ENCODE results near the gene DOCK2. TPM values are rescaled to one million over a fixed set of nuclear protein-coding genes. Genes with fewer than 3 reads are reported as not detected.

Gene DOCK2
- total and polyA plus RNA-seq, 2 of the 8 experiments (the other 6 are each of a cell fraction or from before 2014, with no cell fraction given): 3.9 to 5.7 TPM

DNA sequence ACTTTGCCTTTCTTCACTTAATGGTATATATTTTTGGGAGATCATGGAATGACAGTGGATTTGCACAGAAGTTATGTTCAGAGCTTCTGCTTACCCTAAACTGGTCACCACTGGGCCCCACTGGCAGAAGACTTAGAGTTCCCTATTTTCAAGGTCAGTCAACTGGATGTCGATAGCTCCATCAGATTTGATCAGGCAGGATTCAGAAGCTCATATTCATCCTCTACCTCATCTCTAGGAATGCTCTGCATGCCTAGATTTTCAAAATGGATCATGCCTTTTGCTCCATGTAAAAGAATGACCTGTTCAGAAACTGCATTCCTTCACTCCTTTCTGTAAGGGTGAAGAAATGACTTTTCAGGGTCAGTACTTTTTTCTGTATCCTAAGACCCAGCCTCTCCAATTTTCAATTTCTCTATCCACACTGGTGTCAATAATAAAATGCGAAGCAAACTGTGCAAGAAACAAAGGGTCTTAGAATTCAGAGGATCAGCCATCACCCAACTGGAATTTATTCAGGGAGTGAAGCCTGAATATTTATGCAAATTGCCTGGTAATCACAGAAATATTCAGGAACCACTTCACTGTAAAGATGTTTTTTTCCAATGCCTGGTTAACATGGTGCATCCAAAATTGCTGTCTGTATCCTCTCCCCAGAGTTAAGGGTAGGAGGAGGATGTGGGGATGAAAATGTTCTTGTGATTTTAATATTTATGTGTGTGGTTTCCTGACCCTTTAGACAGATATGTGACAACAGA is 125.4 kb downstream of the DOCK2 start:
- no peak overlapping the region for H4K8ac ChIP-seq (ENCODE audit: extremely low read depth, insufficient read depth, low read length)
- TF ChIP-seq RFX5 (IDR thresholded peaks at IDR 0.05; ENCODE audit: borderline replicate concordance, low read depth, low read length) (no peak), SP1 (IDR thresholded peaks at IDR 0.05; ENCODE audit: low read depth, low read length) (no peak), SP2 (IDR thresholded peaks at IDR 0.05; ENCODE audit: low read length) (no peak), POLR2A (IDR thresholded peaks at IDR 0.05; ENCODE audit: control extremely low read depth in 1 of 2, low read depth in 2 of 2, low read length in 2 of 2) (no peak), POU5F1 (IDR thresholded peaks at IDR 0.05; ENCODE audit: low read depth, low read length) (no peak), PHF8 (conservative IDR thresholded peaks at IDR 0.05; ENCODE audit: low read depth, low read length) (no peak), TBP (IDR thresholded peaks at IDR 0.05; ENCODE audit: low read depth, low read length) (no peak), ASH2L (IDR thresholded peaks at IDR 0.05; ENCODE audit: low read length) (no peak), NANOG (IDR thresholded peaks at IDR 0.05; ENCODE audit: insufficient read depth, low read depth, low read length, poor library complexity, severe bottlenecking) (no peak), RAD21 (IDR thresholded peaks at IDR 0.05 in 1 of 2, conservative IDR thresholded peaks at IDR 0.05 in 1 of 2; ENCODE audit: low read depth in 2 of 2, low read length in 2 of 2) (no peak), TAF7 (optimal IDR thresholded peaks at IDR 0.05; ENCODE audit: borderline replicate concordance, low read depth, low read length) (no peak), CTBP2 (IDR thresholded peaks at IDR 0.05; ENCODE audit: borderline replicate concordance, insufficient read depth, insufficient read length, low read length) (no peak), TCF12 (IDR thresholded peaks at IDR 0.05; ENCODE audit: low read depth, low read length) (no peak)

More for the DNA sequence above, 125.4 kb downstream of the DOCK2 start:
- H2BK5ac ChIP-seq (ENCODE audit: low read depth, low read length): no peak overlapping the region
- no peaks in the 10 kb centered on the region for H3K9me3 ChIP-seq (ENCODE audit: insufficient read depth in 2 of 2, low read depth in 1 of 2, low read length in 1 of 2)
- H4K20me1 ChIP-seq (replicated peaks in 1 of 2; ENCODE audit: control insufficient read depth in 1 of 2, insufficient read depth in 2 of 2, low read length in 2 of 2): no peaks in the 10 kb centered on the region
- no peaks in the 10 kb centered on the region for H3K36me3 ChIP-seq (ENCODE audit: control insufficient read depth in 2 of 4, insufficient read depth in 4 of 4, low read length in 3 of 4)
- H2BK120ac ChIP-seq (replicated peaks; ENCODE audit: low read depth, low read length): no peak overlapping the region
- no peak for DNase-seq (ENCODE audit: low read depth in 1 of 2, low spot score in 2 of 2)
- no peak overlapping the region for H3K27ac ChIP-seq (ENCODE audit: low read depth, low read length)
- no peak overlapping the region for H2BK12ac ChIP-seq (ENCODE audit: low read depth, low read length)
- 91% methylated on average over 2 of the region's 2 CpGs; no CpG with 5 or more reads in 1 of the 2 experiments for WGBS, 2 experiments (ENCODE audit: extremely low coverage in 1 of 2, insufficient coverage in 1 of 2, insufficient read length in 1 of 2, insufficient replicate concordance in 2 of 2, low coverage in 1 of 2, low lambda C conversion rate in 2 of 2, missing lambda C conversion rate in 1 of 2)
- ChIA-PET CTCF (ENCODE audit: partially characterized antibody) (interaction anchor here (2.2 kb wide), 1 partner anchor 218 kb away, joined by 5 read pairs; the partner anchor contains the start of gene INSYN2B), POLR2A (ENCODE audit: partially characterized antibody) (no interaction called here)
- no peak overlapping the region for H3K4ac ChIP-seq (replicated peaks; ENCODE audit: insufficient read length, low read depth, low read length)
- H2AFZ ChIP-seq (ENCODE audit: low read length): no peak overlapping the region
- no peak overlapping the region for H3K23ac ChIP-seq (ENCODE audit: insufficient read length)
- no peak overlapping the region for H3K56ac ChIP-seq (replicated peaks; ENCODE audit: insufficient read length, low read depth, low read length)
- H3K9ac ChIP-seq (replicated peaks in 1 of 4; ENCODE audit: extremely low read depth in 1 of 4, low read depth in 3 of 4, low read length in 3 of 4): no peak overlapping the region
- H3K4me3 ChIP-seq (ENCODE audit: extremely low read depth in 1 of 4, insufficient read depth in 2 of 4, low read depth in 3 of 4, low read length in 4 of 4): no peak overlapping the region
- H4K91ac ChIP-seq (replicated peaks; ENCODE audit: insufficient read length, low read length): no peak overlapping the region
- no peak overlapping the region for H4K5ac ChIP-seq (ENCODE audit: insufficient read length, low read depth, low read length)
- 0 out of 7 replicates have a peak, but pooled peaks cover 0 to 3% (median 0%) of the 10 kb centered on the region in 4 experiments for H3K4me1 ChIP-seq (replicated peaks in 1 of 4; ENCODE audit: control insufficient read depth in 3 of 4, insufficient read depth in 4 of 4, low read length in 3 of 4)
- no peaks in the 10 kb centered on the region for H3K79me1 ChIP-seq (ENCODE audit: low read depth, low read length)
- no peak for FAIRE-seq
- H2AK5ac ChIP-seq (ENCODE audit: low read depth, low read length): no peak overlapping the region
- no peak overlapping the region for H2BK15ac ChIP-seq (ENCODE audit: low read length)
- H3K27me3 ChIP-seq (replicated peaks in 1 of 4; ENCODE audit: control insufficient read depth in 3 of 4, extremely low read depth in 1 of 4, insufficient read depth in 3 of 4, low read length in 3 of 4): no peaks in the 10 kb centered on the region
- H3K23me2 ChIP-seq (ENCODE audit: low read depth, low read length): no peaks in the 10 kb centered on the region; the same call in 1 of the 2 replicates
- no peaks in the 10 kb centered on the region for H3K79me2 ChIP-seq (ENCODE audit: control insufficient read depth in 1 of 2, insufficient read depth in 2 of 2, low read length in 2 of 2)
- no peak overlapping the region for H3K4me2 ChIP-seq (ENCODE audit: insufficient read depth in 1 of 2, low read depth in 2 of 2, low read length in 2 of 2)
- H3K18ac ChIP-seq (ENCODE audit: extremely low read depth, low read length): no peak overlapping the region
- H3K14ac ChIP-seq (ENCODE audit: insufficient read length): no peak overlapping the region
- no peak overlapping the region for H2BK20ac ChIP-seq (ENCODE audit: low read length)
